ENCODE results near the gene MAP4K2. TPM values are rescaled to one million over a fixed set of nuclear protein-coding genes. Genes with fewer than 3 reads are reported as not detected.

MAP4K2 gene
- total and polyA plus RNA-seq, 2 of the 8 experiments (the other 6 are each of a cell fraction or from before 2014, with no cell fraction given) = 20.1 to 20.7 TPM

- ChIA-PET POLR2A (ENCODE audit: partially characterized antibody) (interaction anchor here (0.7 to 2.7 kb wide), 5 partner anchors 10 to 115 kb away, joined by 3 to 7 read pairs (median 4); no protein-coding TSS in a partner anchor), CTCF (ENCODE audit: partially characterized antibody) (interaction anchor here (1.2 to 4.4 kb wide), 4 partner anchors 10 to 48 kb away, joined by 4 to 21 read pairs (median 7); no protein-coding TSS in a partner anchor)
- H4K20me1 ChIP-seq (replicated peaks in 1 of 2; ENCODE audit: control insufficient read depth in 1 of 2, insufficient read depth in 2 of 2, low read length in 2 of 2) = peaks cover 2 to 5% of the 10 kb centered on the region in 2 experiments
- H3K9me3 ChIP-seq (ENCODE audit: insufficient read depth in 2 of 2, low read depth in 1 of 2, low read length in 1 of 2) = no peaks in the 10 kb centered on the region
- no peak overlapping the region for H3K27ac ChIP-seq (ENCODE audit: low read depth, low read length)
- H3K27me3 ChIP-seq (replicated peaks in 1 of 4; ENCODE audit: control insufficient read depth in 3 of 4, extremely low read depth in 1 of 4, insufficient read depth in 3 of 4, low read length in 3 of 4) = no peaks in the 10 kb centered on the region
- no peak overlapping the region for H3K18ac ChIP-seq (ENCODE audit: extremely low read depth, low read length)
- peaks cover 4 to 10% (median 6%) of the 10 kb centered on the region in 4 experiments; a peak in 4 of 8 replicates for H3K36me3 ChIP-seq (ENCODE audit: control insufficient read depth in 2 of 4, insufficient read depth in 4 of 4, low read length in 3 of 4)
- no peak overlapping the region for H2AFZ ChIP-seq (ENCODE audit: low read length)
- H2BK12ac ChIP-seq (ENCODE audit: low read depth, low read length) = no peak overlapping the region
- H2BK5ac ChIP-seq (ENCODE audit: low read depth, low read length) = no peak overlapping the region
- H3K9ac ChIP-seq (replicated peaks in 1 of 4; ENCODE audit: extremely low read depth in 1 of 4, low read depth in 3 of 4, low read length in 3 of 4) = no peak overlapping the region
- H3K14ac ChIP-seq (ENCODE audit: insufficient read length) = no peak overlapping the region
- no peak overlapping the region for H4K91ac ChIP-seq (replicated peaks; ENCODE audit: insufficient read length, low read length)
- no peak overlapping the region for H4K5ac ChIP-seq (ENCODE audit: insufficient read length, low read depth, low read length)
- no peak overlapping the region for H2BK120ac ChIP-seq (replicated peaks; ENCODE audit: low read depth, low read length)
- peaks cover 0 to 14% (median 5%) of the 10 kb centered on the region in 4 experiments; a peak in 5 of 7 replicates for H3K4me1 ChIP-seq (replicated peaks in 1 of 4; ENCODE audit: control insufficient read depth in 3 of 4, insufficient read depth in 4 of 4, low read length in 3 of 4)
- no peak overlapping the region for H2BK20ac ChIP-seq (ENCODE audit: low read length)
- no peak overlapping the region for H3K23ac ChIP-seq (ENCODE audit: insufficient read length)
- no peaks in the 10 kb centered on the region; the same call in 1 of the 2 replicates for H3K79me1 ChIP-seq (ENCODE audit: low read depth, low read length)
- H3K56ac ChIP-seq (replicated peaks; ENCODE audit: insufficient read length, low read depth, low read length) = no peak overlapping the region
- H2BK15ac ChIP-seq (ENCODE audit: low read length) = no peak overlapping the region
- H4K8ac ChIP-seq (ENCODE audit: extremely low read depth, insufficient read depth, low read length) = no peak overlapping the region
- FAIRE-seq (no peak), DNase-seq (ENCODE audit: low read depth in 1 of 2, low spot score in 2 of 2) (no peak)
- 90% methylated on average over 8 of the region's 9 CpGs; no CpG with 5 or more reads in 1 of the 2 experiments for WGBS, 2 experiments (ENCODE audit: extremely low coverage in 1 of 2, insufficient coverage in 1 of 2, insufficient read length in 1 of 2, insufficient replicate concordance in 2 of 2, low coverage in 1 of 2, low lambda C conversion rate in 2 of 2, missing lambda C conversion rate in 1 of 2)
- H2AK5ac ChIP-seq (ENCODE audit: low read depth, low read length) = no peak overlapping the region
- TF ChIP-seq ASH2L (IDR thresholded peaks at IDR 0.05; ENCODE audit: low read length) (no peak), RAD21 (IDR thresholded peaks at IDR 0.05 in 1 of 2, conservative IDR thresholded peaks at IDR 0.05 in 1 of 2; ENCODE audit: low read depth in 2 of 2, low read length in 2 of 2) (no peak), CBX8 (IDR thresholded peaks at IDR 0.05; ENCODE audit: borderline replicate concordance, low read depth, low read length) (no peak), SIRT6 (IDR thresholded peaks at IDR 0.05; ENCODE audit: low read length) (no peak), POLR2A (IDR thresholded peaks at IDR 0.05; ENCODE audit: control extremely low read depth in 1 of 2, low read depth in 2 of 2, low read length in 2 of 2) (no peak), E2F6 (IDR thresholded peaks at IDR 0.05) (no peak), CREB1 (IDR thresholded peaks at IDR 0.05) (no peak), SUZ12 (IDR thresholded peaks at IDR 0.05; ENCODE audit: low read length) (no peak), JUND (IDR thresholded peaks at IDR 0.05; ENCODE audit: low read length) (no peak), RXRA (IDR thresholded peaks at IDR 0.05; ENCODE audit: insufficient read depth, low read depth, low read length) (no peak), FOSL1 (IDR thresholded peaks at IDR 0.05; ENCODE audit: insufficient read depth, low read depth, low read length) (no peak), NRF1 (IDR thresholded peaks at IDR 0.05; ENCODE audit: low read depth, low read length) (no peak), CHD1 (IDR thresholded peaks at IDR 0.05; ENCODE audit: low read depth, low read length) (no peak), CHD2 (IDR thresholded peaks at IDR 0.05; ENCODE audit: low read length) (no peak)
- no peak overlapping the region for H3K4me3 ChIP-seq (ENCODE audit: extremely low read depth in 1 of 4, insufficient read depth in 2 of 4, low read depth in 3 of 4, low read length in 4 of 4)
- no peak overlapping the region for H3K4ac ChIP-seq (replicated peaks; ENCODE audit: insufficient read length, low read depth, low read length)
- H3K23me2 ChIP-seq (ENCODE audit: low read depth, low read length) = peaks cover 8% of the 10 kb centered on the region; the same call in 1 of the 2 replicates
- H3K4me2 ChIP-seq (ENCODE audit: insufficient read depth in 1 of 2, low read depth in 2 of 2, low read length in 2 of 2) = no peak overlapping the region
- H3K79me2 ChIP-seq (ENCODE audit: control insufficient read depth in 1 of 2, insufficient read depth in 2 of 2, low read length in 2 of 2) = no peaks in the 10 kb centered on the region
Measured at GRCh38 chr11:64801158-64801464, 1.9 kb downstream of the MAP4K2 start.

Measured in H1 (cell line).